ENCODE data around the gene CCDC116.

DNA sequence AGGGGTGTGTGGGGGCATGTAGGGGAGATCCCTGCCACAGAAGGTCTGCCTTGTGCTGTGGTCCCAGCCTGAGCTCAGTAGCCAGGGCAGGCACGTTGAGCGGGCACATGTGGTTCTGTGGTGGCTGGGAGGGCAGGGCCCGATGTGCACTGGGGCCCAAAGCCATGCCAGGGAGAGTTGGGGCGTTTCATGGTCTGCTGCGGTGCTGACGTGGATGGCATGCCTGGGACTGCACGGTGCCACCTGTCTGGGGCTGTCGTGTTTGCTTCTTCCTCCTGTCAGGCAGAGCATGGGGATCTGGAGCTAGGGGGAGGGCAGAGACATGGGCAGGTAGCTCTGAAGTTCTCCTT is 52.6 kb downstream of the CCDC116 start:
- TF ChIP-seq, protein P1, sequence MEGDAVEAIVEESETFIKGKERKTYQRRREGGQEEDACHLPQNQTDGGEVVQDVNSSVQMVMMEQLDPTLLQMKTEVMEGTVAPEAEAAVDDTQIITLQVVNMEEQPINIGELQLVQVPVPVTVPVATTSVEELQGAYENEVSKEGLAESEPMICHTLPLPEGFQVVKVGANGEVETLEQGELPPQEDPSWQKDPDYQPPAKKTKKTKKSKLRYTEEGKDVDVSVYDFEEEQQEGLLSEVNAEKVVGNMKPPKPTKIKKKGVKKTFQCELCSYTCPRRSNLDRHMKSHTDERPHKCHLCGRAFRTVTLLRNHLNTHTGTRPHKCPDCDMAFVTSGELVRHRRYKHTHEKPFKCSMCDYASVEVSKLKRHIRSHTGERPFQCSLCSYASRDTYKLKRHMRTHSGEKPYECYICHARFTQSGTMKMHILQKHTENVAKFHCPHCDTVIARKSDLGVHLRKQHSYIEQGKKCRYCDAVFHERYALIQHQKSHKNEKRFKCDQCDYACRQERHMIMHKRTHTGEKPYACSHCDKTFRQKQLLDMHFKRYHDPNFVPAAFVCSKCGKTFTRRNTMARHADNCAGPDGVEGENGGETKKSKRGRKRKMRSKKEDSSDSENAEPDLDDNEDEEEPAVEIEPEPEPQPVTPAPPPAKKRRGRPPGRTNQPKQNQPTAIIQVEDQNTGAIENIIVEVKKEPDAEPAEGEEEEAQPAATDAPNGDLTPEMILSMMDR (IDR thresholded peaks at IDR 0.05): no peak
- no peak for TF ChIP-seq POLR2A (IDR thresholded peaks at IDR 0.05)

All from vagina (tissue), 2 donors.